HL-60 (cell line): ENCODE measurements around the gene SPATA46.

ENCODE experiments used
- DNase-seq, 2 experiments: peaks; one replicate each; pipeline ENCODE4 v3.0.0-alpha.2; 2010 to 2020; ENCODE audit warnings: low read depth in 1 of 2, low spot score in 1 of 2
- H3K27ac ChIP-seq: fragments of 250-450 bp; sonication (Bioruptor Pico); replicated peaks from 2 replicates; pipeline ENCODE4 v1.5.1; 2020; ENCODE audit warnings: mild to moderate bottlenecking, moderate library complexity
- H3K27me3 ChIP-seq: fragments of 250-450 bp; sonication (Bioruptor Pico); 2 replicates; pipeline ENCODE4 v1.5.1; 2021; ENCODE audit warnings: mild to moderate bottlenecking, moderate library complexity; ENCODE audit not compliant: insufficient read depth, poor library complexity, severe bottlenecking
- H3K4me3 ChIP-seq: replicated peaks from 2 replicates; pipeline ENCODE4 v1.5.1; 2011; ENCODE audit warnings: mild to moderate bottlenecking, control low read depth, low read length; ENCODE audit not compliant: insufficient read depth
- GABPA ChIP-seq: IDR thresholded peaks from 2 replicates; pipeline ENCODE4 v1.6.1; 2012; ENCODE audit warnings: low read depth
- POLR2AphosphoS5 ChIP-seq: IDR thresholded peaks from 2 replicates; pipeline ENCODE4 v1.6.1; 2012; ENCODE audit warnings: low read depth
- SPI1 ChIP-seq: IDR thresholded peaks from 2 replicates; pipeline ENCODE4 v1.6.1; 2012; ENCODE audit warnings: low read depth, mild to moderate bottlenecking, borderline replicate concordance
- TF ChIP-seq, protein P1 (sequence below): IDR thresholded peaks from 2 replicates; pipeline ENCODE4 v1.6.1; 2012; ENCODE audit warnings: low read depth; ENCODE audit not compliant: insufficient replicate concordance
- TF ChIP-seq, protein P2 (sequence below): IDR thresholded peaks from one replicate; pipeline ENCODE4 v1.5.1; 2011; ENCODE audit warnings: low read length, control low read depth, inconsistent platforms; ENCODE audit not compliant: insufficient read depth

SPATA46 gene

DNA sequence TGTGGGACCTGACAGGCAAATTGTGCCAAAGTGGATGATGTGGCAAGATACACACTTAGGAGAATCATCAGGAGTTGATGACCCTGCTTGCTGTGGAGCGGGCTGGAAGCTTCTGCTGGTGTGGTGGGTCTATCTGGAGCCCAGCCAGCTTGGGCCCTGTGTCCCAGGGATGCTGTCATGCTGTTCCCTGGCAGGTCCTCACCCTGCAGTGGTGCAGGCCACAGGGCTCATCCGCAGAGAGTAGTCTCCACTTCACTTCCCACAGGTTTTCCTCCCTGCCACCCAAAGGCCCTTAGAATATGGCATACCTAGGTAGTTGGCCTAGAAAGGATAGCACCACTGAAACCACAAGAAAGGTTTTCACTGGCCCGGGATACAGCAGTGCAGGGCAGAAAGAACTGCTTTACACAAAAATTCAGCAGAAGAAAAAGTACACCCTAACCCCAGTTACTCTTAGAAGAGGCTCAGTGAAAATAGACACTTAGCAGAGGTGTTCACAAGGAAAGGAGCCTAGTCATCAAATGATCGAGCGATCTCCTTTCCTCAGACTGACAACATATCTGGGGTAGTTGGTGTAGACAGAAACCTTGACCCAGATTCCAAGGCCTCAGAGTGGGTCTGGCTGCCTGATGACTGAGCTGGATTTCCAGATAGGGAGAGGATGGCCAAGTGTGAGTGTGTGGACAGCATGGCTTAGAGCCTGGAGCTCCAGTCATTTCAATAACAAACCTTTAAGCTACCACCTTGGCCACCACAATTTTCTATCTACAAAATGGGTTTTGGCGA lies 3.6 kb upstream of the SPATA46 start:
- no peak overlapping the region for H3K4me3 ChIP-seq
- DNase-seq: no peak
- H3K27me3 ChIP-seq: no peaks in the 10 kb centered on the region
- no peak for TF ChIP-seq SPI1
- no peak for TF ChIP-seq GABPA
- TF ChIP-seq, protein P1, sequence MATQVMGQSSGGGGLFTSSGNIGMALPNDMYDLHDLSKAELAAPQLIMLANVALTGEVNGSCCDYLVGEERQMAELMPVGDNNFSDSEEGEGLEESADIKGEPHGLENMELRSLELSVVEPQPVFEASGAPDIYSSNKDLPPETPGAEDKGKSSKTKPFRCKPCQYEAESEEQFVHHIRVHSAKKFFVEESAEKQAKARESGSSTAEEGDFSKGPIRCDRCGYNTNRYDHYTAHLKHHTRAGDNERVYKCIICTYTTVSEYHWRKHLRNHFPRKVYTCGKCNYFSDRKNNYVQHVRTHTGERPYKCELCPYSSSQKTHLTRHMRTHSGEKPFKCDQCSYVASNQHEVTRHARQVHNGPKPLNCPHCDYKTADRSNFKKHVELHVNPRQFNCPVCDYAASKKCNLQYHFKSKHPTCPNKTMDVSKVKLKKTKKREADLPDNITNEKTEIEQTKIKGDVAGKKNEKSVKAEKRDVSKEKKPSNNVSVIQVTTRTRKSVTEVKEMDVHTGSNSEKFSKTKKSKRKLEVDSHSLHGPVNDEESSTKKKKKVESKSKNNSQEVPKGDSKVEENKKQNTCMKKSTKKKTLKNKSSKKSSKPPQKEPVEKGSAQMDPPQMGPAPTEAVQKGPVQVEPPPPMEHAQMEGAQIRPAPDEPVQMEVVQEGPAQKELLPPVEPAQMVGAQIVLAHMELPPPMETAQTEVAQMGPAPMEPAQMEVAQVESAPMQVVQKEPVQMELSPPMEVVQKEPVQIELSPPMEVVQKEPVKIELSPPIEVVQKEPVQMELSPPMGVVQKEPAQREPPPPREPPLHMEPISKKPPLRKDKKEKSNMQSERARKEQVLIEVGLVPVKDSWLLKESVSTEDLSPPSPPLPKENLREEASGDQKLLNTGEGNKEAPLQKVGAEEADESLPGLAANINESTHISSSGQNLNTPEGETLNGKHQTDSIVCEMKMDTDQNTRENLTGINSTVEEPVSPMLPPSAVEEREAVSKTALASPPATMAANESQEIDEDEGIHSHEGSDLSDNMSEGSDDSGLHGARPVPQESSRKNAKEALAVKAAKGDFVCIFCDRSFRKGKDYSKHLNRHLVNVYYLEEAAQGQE: no peak
- TF ChIP-seq POLR2AphosphoS5: no peak
- TF ChIP-seq, protein P2, sequence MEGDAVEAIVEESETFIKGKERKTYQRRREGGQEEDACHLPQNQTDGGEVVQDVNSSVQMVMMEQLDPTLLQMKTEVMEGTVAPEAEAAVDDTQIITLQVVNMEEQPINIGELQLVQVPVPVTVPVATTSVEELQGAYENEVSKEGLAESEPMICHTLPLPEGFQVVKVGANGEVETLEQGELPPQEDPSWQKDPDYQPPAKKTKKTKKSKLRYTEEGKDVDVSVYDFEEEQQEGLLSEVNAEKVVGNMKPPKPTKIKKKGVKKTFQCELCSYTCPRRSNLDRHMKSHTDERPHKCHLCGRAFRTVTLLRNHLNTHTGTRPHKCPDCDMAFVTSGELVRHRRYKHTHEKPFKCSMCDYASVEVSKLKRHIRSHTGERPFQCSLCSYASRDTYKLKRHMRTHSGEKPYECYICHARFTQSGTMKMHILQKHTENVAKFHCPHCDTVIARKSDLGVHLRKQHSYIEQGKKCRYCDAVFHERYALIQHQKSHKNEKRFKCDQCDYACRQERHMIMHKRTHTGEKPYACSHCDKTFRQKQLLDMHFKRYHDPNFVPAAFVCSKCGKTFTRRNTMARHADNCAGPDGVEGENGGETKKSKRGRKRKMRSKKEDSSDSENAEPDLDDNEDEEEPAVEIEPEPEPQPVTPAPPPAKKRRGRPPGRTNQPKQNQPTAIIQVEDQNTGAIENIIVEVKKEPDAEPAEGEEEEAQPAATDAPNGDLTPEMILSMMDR: no peak
- H3K27ac ChIP-seq: no peak overlapping the region

DNA sequence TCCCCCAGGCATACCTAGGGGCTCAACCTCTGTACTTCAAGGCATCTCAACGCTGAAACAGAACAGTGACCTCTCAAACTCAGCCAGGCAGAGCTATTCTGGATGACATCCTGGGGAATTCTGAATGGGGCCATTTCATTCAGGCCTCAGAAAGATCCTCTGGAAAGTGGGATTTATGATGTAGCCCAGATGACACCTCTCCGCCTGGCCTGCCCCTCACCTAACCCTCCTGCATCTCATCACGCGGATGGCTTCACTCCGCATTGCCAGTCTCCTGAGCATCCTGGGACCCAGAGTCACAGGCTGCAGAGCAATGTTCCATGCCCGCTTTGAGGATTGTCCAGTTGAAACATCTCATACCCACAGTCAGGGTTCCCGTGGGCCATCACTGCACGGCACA lies 1.2 kb downstream of the SPATA46 start:
- Histone ChIP-seq H3K27me3 (no peaks in the 10 kb centered on the region), H3K4me3 (no peak overlapping the region), H3K27ac (no peak overlapping the region)
- no peak for TF ChIP-seq GABPA
- TF ChIP-seq SPI1: no peak
- TF ChIP-seq POLR2AphosphoS5: no peak
- DNase-seq: no peak

GRCh38 chr1:162374406-162374805 lies 2.2 kb downstream of the SPATA46 start:
- Histone ChIP-seq H3K27me3 (no peaks in the 10 kb centered on the region), H3K4me3 (no peak overlapping the region), H3K27ac (no peak overlapping the region)
- no peak for DNase-seq
- TF ChIP-seq, protein P1: no peak
- TF ChIP-seq POLR2AphosphoS5 (no peak), SPI1 (no peak), GABPA (no peak)
- TF ChIP-seq, protein P2: no peak

DNA sequence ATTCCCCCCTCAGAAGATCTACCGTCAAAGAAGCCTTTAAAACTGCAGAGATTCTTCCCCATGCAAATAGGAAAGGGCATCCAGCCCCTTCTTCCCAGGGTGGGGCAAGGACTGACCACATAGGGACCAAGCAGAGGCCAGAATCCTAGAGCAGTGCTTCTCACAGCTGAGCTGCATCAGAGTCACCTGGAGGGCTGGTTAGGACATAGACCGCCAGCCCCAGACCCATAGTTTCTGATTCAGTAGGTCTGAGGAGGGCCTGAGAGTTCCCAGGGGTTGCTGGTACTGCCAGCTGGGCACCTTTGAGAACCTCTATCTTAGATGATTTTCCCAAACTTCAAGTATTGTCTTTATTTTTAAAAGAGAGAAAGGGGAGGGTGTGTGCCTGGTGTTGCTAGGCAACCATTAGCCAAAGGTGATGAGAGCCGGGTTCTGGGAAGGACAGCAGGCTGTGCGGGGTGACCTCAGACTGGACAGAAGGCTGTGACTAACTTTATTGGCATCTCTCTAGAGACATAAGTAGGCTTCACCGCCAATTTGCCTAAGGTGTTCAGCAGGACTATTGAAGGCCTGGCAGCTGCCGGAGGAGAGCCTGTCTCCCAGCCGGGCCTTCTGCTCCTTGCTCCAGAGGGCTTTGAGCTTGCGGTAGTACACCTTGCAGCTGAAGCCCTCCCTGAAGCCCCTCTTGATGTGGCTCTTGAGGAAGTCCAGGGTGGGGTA lies 3.0 kb downstream of the SPATA46 start:
- Histone ChIP-seq H3K27me3 (no peaks in the 10 kb centered on the region), H3K4me3 (no peak overlapping the region), H3K27ac (no peak overlapping the region)
- TF ChIP-seq GABPA: no peak
- TF ChIP-seq SPI1: no peak
- TF ChIP-seq, protein P1: no peak
- TF ChIP-seq POLR2AphosphoS5: no peak
- TF ChIP-seq, protein P2: no peak
- DNase-seq: no peak
